Loucy (cell line): ENCODE data around the gene FMNL3.

Experiments
- CTCF ChIP-seq: fragments of 200-600 bp; sonication (generic); conservative IDR thresholded peaks from 2 replicates; pipeline ENCODE4 v1.5.1; 2014; ENCODE audit warnings: mild to moderate bottlenecking, antibody characterized with exemption, low read length
- EZH2phosphoT487 ChIP-seq: fragments of 200-600 bp; IDR thresholded peaks from 2 replicates; pipeline ENCODE4 v1.6.1; 2018; ENCODE audit warnings: antibody characterized with exemption, mild to moderate bottlenecking, moderate library complexity, borderline replicate concordance

GRCh38 chr12:49693931-49694444 lies 13.2 kb downstream of the FMNL3 start:
- TF ChIP-seq CTCF (no peak), EZH2phosphoT487 (no peak)
